ENCODE results near the gene HIF1A. TPM values are rescaled to one million over a fixed set of nuclear protein-coding genes. Genes with fewer than 3 reads are reported as not detected.
"Not testable (repeated sequence)": the region's sequence is repeated elsewhere in the genome, so short reads cannot be mapped to it uniquely, and the experiment has no call there.

The HIF1A gene
- total and polyA plus RNA-seq, 5 donors from 2014 or later = 48.2 to 123 (median 60.7) TPM

DNA sequence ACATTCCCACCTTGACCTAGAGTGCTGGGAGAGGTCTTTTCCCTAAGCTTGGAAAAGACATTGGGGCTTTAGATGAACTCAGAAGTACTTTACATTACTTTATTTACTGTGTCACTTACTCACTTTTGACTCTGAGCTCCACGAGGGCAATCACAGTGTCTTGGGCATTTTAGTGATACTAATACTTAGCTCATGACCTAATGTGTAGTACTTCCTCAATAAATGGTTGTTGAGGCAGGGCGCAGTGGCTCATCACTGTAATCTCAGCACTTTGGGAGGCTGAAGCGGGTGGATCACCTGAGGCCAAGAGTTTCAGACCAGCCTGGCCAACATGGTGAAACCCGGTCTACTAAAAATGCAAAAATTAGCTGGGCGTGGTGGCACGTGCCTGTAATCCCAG, 47.1 kb downstream of the HIF1A start:
- Mint-ChIP-seq H3K9me3 (no peaks in the 10 kb centered on the region), H3K27ac (no peak overlapping the region), H3K27me3 (no peaks in the 10 kb centered on the region), H3K36me3 (peaks cover 29% of the 10 kb centered on the region), H3K4me3 (no peak overlapping the region), H3K4me1 (no peaks in the 10 kb centered on the region)
- no peak for ATAC-seq (ENCODE audit: low read depth in 2 of 2)
- no peak for DNase-seq
- H3K27ac ChIP-seq (ENCODE audit: insufficient read depth, low read length, poor library complexity, severe bottlenecking) = no peak overlapping the region
- no peaks in the 10 kb centered on the region for H3K4me1 ChIP-seq (ENCODE audit: control insufficient read depth, insufficient read depth, low read length, poor library complexity, severe bottlenecking)
- H3K36me3 ChIP-seq (ENCODE audit: control insufficient read depth, insufficient read depth, low read length) = peaks cover 49% of the 10 kb centered on the region
- no peak overlapping the region for H3K4me3 ChIP-seq (ENCODE audit: low read depth, low read length)
- no peaks in the 10 kb centered on the region for H3K27me3 ChIP-seq (ENCODE audit: control insufficient read depth, insufficient read depth, low read length)
- no peaks in the 10 kb centered on the region for H3K9me3 ChIP-seq (ENCODE audit: control insufficient read depth in 2 of 2, low read length in 2 of 2)

DNA sequence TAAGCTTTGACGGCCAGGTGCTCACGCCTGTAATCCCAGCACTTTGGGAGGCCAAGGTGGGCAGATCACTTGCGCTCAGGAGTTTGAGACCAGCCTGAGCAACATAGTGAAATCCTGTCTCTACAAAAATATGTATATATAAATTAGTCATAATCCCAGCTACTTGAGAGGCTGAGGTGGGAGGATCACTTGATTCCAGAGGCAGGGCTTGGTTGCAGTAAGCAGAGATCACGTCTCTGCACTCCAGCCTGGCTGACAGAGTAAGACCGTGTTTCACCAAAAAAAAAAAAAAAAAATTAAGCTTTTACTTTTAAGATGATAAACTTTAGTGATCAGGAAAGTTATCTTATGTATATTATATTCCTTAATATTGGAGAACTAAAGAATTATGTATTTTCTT, 48.9 kb downstream of the HIF1A start:
- peaks cover 28% of the 10 kb centered on the region for H3K36me3 Mint-ChIP-seq
- peaks cover 0 to 6% (median 1%) of the 10 kb centered on the region in 4 donors for H3K4me1 Mint-ChIP-seq
- no peak for DNase-seq
- H3K27ac Mint-ChIP-seq = no peak overlapping the region
- H3K27me3 Mint-ChIP-seq = no peaks in the 10 kb centered on the region
- Histone ChIP-seq H3K27me3 (ENCODE audit: control insufficient read depth, insufficient read depth, low read length) (no peaks in the 10 kb centered on the region), H3K36me3 (ENCODE audit: control insufficient read depth, insufficient read depth, low read length) (peaks cover 43% of the 10 kb centered on the region), H3K9me3 (ENCODE audit: control insufficient read depth in 2 of 2, low read length in 2 of 2) (no peaks in the 10 kb centered on the region), H3K4me3 (ENCODE audit: low read depth, low read length) (no peak overlapping the region), H3K27ac (ENCODE audit: insufficient read depth, low read length, poor library complexity, severe bottlenecking) (no peak overlapping the region), H3K4me1 (ENCODE audit: control insufficient read depth, insufficient read depth, low read length, poor library complexity, severe bottlenecking) (no peaks in the 10 kb centered on the region)
- ATAC-seq (ENCODE audit: low read depth in 2 of 2) = no peak
- H3K4me3 Mint-ChIP-seq = no peak overlapping the region
- no peaks in the 10 kb centered on the region for H3K9me3 Mint-ChIP-seq

- not testable (repeated sequence) for DNase-seq; H3K4me3 ChIP-seq (ENCODE audit: low read depth, low read length); H3K27me3 ChIP-seq (ENCODE audit: control insufficient read depth, insufficient read depth, low read length); ATAC-seq (ENCODE audit: low read depth in 2 of 2); H3K4me1 ChIP-seq (ENCODE audit: control insufficient read depth, insufficient read depth, low read length, poor library complexity, severe bottlenecking); H3K27me3 Mint-ChIP-seq; H3K9me3 Mint-ChIP-seq; H3K27ac ChIP-seq (ENCODE audit: insufficient read depth, low read length, poor library complexity, severe bottlenecking); H3K9me3 ChIP-seq (ENCODE audit: control insufficient read depth in 2 of 2, low read length in 2 of 2)
- peaks cover 35% of the 10 kb centered on the region for H3K36me3 ChIP-seq (ENCODE audit: control insufficient read depth, insufficient read depth, low read length)
- peak overlapping the region in 1 of 4 donors; percentile 7 for H3K4me3 Mint-ChIP-seq
- peaks cover 23% of the 10 kb centered on the region for H3K36me3 Mint-ChIP-seq
- peaks cover 3 to 18% (median 9%) of the 10 kb centered on the region in 4 donors for H3K4me1 Mint-ChIP-seq
- peak overlapping the region in 1 of 3 donors; percentile 58 for H3K27ac Mint-ChIP-seq
Measured at GRCh38 chr14:61746346-61746745, 51.0 kb downstream of the HIF1A start.

GRCh38 chr14:61746881-61747280, 51.6 kb downstream of the HIF1A start:
- Histone ChIP-seq H3K27me3 (ENCODE audit: control insufficient read depth, insufficient read depth, low read length) (no peaks in the 10 kb centered on the region), H3K4me3 (ENCODE audit: low read depth, low read length) (no peak overlapping the region), H3K27ac (ENCODE audit: insufficient read depth, low read length, poor library complexity, severe bottlenecking) (no peak overlapping the region), H3K36me3 (ENCODE audit: control insufficient read depth, insufficient read depth, low read length) (peaks cover 30% of the 10 kb centered on the region), H3K9me3 (ENCODE audit: control insufficient read depth in 2 of 2, low read length in 2 of 2) (no peaks in the 10 kb centered on the region), H3K4me1 (ENCODE audit: control insufficient read depth, insufficient read depth, low read length, poor library complexity, severe bottlenecking) (peaks cover 9% of the 10 kb centered on the region)
- Mint-ChIP-seq H3K27me3 (no peaks in the 10 kb centered on the region), H3K27ac (peak overlapping the region in 2 of 3 donors; percentile 55 to 58), H3K9me3 (no peaks in the 10 kb centered on the region), H3K36me3 (peaks cover 23% of the 10 kb centered on the region), H3K4me1 (peaks cover 6 to 18% (median 13%) of the 10 kb centered on the region in 4 donors), H3K4me3 (peak overlapping the region in 1 of 4 donors; percentile 7)
- no peak for ATAC-seq (ENCODE audit: low read depth in 2 of 2)
- no peak for DNase-seq

GRCh38 chr14:61747342-61747741, 52.0 kb downstream of the HIF1A start:
- no peaks in the 10 kb centered on the region for H3K9me3 Mint-ChIP-seq
- peaks cover 9% of the 10 kb centered on the region for H3K4me1 ChIP-seq (ENCODE audit: control insufficient read depth, insufficient read depth, low read length, poor library complexity, severe bottlenecking)
- no peak overlapping the region for H3K4me3 ChIP-seq (ENCODE audit: low read depth, low read length)
- H3K36me3 ChIP-seq (ENCODE audit: control insufficient read depth, insufficient read depth, low read length) = peaks cover 29% of the 10 kb centered on the region
- no peak for DNase-seq
- peak overlapping the region in 1 of 3 donors; percentile 58 for H3K27ac Mint-ChIP-seq
- H3K36me3 Mint-ChIP-seq = peaks cover 23% of the 10 kb centered on the region
- H3K27me3 ChIP-seq (ENCODE audit: control insufficient read depth, insufficient read depth, low read length) = no peaks in the 10 kb centered on the region
- no peak for ATAC-seq (ENCODE audit: low read depth in 2 of 2)
- no peak overlapping the region for H3K27ac ChIP-seq (ENCODE audit: insufficient read depth, low read length, poor library complexity, severe bottlenecking)
- H3K27me3 Mint-ChIP-seq = no peaks in the 10 kb centered on the region
- H3K9me3 ChIP-seq (ENCODE audit: control insufficient read depth in 2 of 2, low read length in 2 of 2) = no peaks in the 10 kb centered on the region
- H3K4me1 Mint-ChIP-seq = peaks cover 6 to 18% (median 14%) of the 10 kb centered on the region in 4 donors
- H3K4me3 Mint-ChIP-seq = no peak overlapping the region

GRCh38 chr14:61749264-61749663, 54.0 kb downstream of the HIF1A start:
- Mint-ChIP-seq H3K4me3 (no peak overlapping the region), H3K27me3 (peaks cover 3% of the 10 kb centered on the region), H3K27ac (no peak overlapping the region), H3K36me3 (peaks cover 23% of the 10 kb centered on the region), H3K9me3 (no peaks in the 10 kb centered on the region), H3K4me1 (peaks cover 6 to 18% (median 14%) of the 10 kb centered on the region in 4 donors)
- peaks cover 9% of the 10 kb centered on the region for H3K4me1 ChIP-seq (ENCODE audit: control insufficient read depth, insufficient read depth, low read length, poor library complexity, severe bottlenecking)
- ATAC-seq (ENCODE audit: low read depth in 2 of 2) (no peak), DNase-seq (no peak)
- H3K9me3 ChIP-seq (ENCODE audit: control insufficient read depth in 2 of 2, low read length in 2 of 2) = no peaks in the 10 kb centered on the region
- H3K36me3 ChIP-seq (ENCODE audit: control insufficient read depth, insufficient read depth, low read length) = peaks cover 22% of the 10 kb centered on the region
- no peak overlapping the region for H3K27ac ChIP-seq (ENCODE audit: insufficient read depth, low read length, poor library complexity, severe bottlenecking)
- no peaks in the 10 kb centered on the region for H3K27me3 ChIP-seq (ENCODE audit: control insufficient read depth, insufficient read depth, low read length)
- H3K4me3 ChIP-seq (ENCODE audit: low read depth, low read length) = no peak overlapping the region

DNA sequence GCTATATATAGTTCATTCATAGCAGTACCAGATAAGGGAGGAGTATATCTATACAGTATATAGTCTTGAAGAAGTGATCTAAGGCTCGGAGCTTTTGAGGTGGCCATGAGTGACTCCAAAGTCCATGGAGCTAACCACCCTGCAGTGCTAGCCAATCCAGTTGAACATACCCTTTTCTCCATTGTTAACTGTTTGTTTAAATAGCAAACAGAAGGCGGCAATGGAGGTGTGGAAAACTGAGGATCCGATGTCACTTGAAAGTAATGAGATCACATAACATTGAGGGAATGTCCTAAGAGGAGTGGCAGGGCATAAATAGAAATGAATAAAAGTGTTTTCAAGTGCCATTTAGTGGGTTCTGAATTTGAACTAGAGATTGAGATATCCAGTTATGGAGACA, 54.6 kb downstream of the HIF1A start:
- Mint-ChIP-seq H3K9me3 (no peaks in the 10 kb centered on the region), H3K36me3 (peaks cover 22% of the 10 kb centered on the region), H3K27ac (peak overlapping the region in 1 of 3 donors; percentile 82), H3K4me1 (peaks cover 6 to 18% (median 14%) of the 10 kb centered on the region in 4 donors), H3K27me3 (peaks cover 9% of the 10 kb centered on the region), H3K4me3 (peak overlapping the region; percentile 3 to 96 (median 88))
- H3K4me3 ChIP-seq (ENCODE audit: low read depth, low read length) = peak overlapping the region; percentile 84
- no peak overlapping the region for H3K27ac ChIP-seq (ENCODE audit: insufficient read depth, low read length, poor library complexity, severe bottlenecking)
- ATAC-seq (ENCODE audit: low read depth in 2 of 2) (no peak), DNase-seq (no peak)
- no peaks in the 10 kb centered on the region for H3K9me3 ChIP-seq (ENCODE audit: control insufficient read depth in 2 of 2, low read length in 2 of 2)
- peaks cover 9% of the 10 kb centered on the region for H3K4me1 ChIP-seq (ENCODE audit: control insufficient read depth, insufficient read depth, low read length, poor library complexity, severe bottlenecking)
- H3K27me3 ChIP-seq (ENCODE audit: control insufficient read depth, insufficient read depth, low read length) = no peaks in the 10 kb centered on the region
- H3K36me3 ChIP-seq (ENCODE audit: control insufficient read depth, insufficient read depth, low read length) = peaks cover 16% of the 10 kb centered on the region

DNA sequence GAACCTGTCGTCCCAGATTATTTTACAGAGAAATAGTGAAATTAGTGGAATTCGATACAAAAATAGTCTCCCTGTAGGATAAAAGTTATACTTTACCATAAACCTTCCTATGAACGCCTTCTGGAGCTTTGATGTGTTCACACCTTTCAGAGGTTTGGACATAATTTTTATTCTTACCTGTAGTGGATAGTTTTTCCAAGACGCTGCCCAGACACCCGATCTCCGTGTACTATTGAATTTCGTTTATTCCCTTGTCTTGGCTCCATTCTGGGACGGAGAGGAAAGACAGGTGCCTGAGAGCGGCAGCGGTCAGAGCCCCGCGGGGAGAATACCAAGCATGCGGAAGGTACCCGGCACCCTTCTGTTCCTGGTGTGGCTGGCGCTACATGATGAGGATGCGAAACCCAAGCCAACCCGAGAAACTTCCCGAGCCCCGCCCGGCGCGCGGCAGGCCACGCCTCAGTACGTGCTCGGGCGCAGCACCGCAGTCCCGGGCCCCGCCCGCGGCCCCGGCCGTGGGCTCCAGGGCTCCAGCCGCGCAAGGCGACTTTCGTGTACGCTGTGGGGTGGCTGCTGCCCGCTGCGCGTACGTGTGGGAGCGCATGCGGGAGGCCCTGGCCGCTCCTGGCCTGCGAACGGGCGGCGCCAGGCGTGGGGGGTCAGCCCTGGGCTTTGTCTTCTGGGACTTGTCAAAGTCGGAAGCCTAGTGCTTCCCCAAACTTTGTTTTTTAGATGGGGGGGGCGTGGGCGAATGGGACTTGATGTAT, 55.6 kb downstream of the HIF1A start:
- Mint-ChIP-seq H3K27ac (peak overlapping the region; percentile 77 to 94 (median 89)), H3K27me3 (peaks cover 15% of the 10 kb centered on the region), H3K4me1 (peaks cover 6 to 18% (median 14%) of the 10 kb centered on the region in 4 donors), H3K9me3 (peaks cover 0 to 1% (median 0%) of the 10 kb centered on the region in 7 donors), H3K4me3 (peak overlapping the region; percentile 86 to 96 (median 90)), H3K36me3 (peaks cover 13% of the 10 kb centered on the region)
- Histone ChIP-seq H3K36me3 (ENCODE audit: control insufficient read depth, insufficient read depth, low read length) (peaks cover 12% of the 10 kb centered on the region), H3K27ac (ENCODE audit: insufficient read depth, low read length, poor library complexity, severe bottlenecking) (peak overlapping the region; percentile 68), H3K4me3 (ENCODE audit: low read depth, low read length) (peak overlapping the region; percentile 84), H3K27me3 (ENCODE audit: control insufficient read depth, insufficient read depth, low read length) (peaks cover 4% of the 10 kb centered on the region), H3K9me3 (ENCODE audit: control insufficient read depth in 2 of 2, low read length in 2 of 2) (no peaks in the 10 kb centered on the region), H3K4me1 (ENCODE audit: control insufficient read depth, insufficient read depth, low read length, poor library complexity, severe bottlenecking) (peaks cover 9% of the 10 kb centered on the region)
- peak; percentile 87 to 90 for ATAC-seq (ENCODE audit: low read depth in 2 of 2)
- DNase-seq = peak; percentile 63 to 78 (median 74)

All from CD4-positive, CD25-positive, alpha-beta regulatory T cell (primary cell).